Calu3 (cell line): ENCODE results near the gene MPC1. TPM values are rescaled to one million over a fixed set of nuclear protein-coding genes. Genes with fewer than 3 reads are reported as not detected.
"Not testable (repeated sequence)": the region's sequence is repeated elsewhere in the genome, so short reads cannot be mapped to it uniquely, and the experiment has no call there.

Source experiments
- BruUV-seq: library from RNA; stranded (reverse); fragments of 400-500 nt; replicated peaks from 2 replicates; lab custom pipeline; 2021; lab: Mats Ljungman, UMichigan
- CTCF ChIA-PET: fragments of 300-600 bp; sonication (Branson Sonifier 250); formaldehyde crosslinking; loops from one replicate; lab custom pipeline; 2022; ENCODE audit warnings: antibody characterized with exemption; lab: Charles Lee
- DNase-seq: peaks from one replicate; pipeline ENCODE4 v3.0.0; 2022
- H3K27ac Mint-ChIP-seq: one replicate; pipeline ENCODE4 v1.8.0; 2022; ENCODE audit warnings: mixed read lengths; ENCODE audit not compliant: unreplicated experiment
- H3K27me3 Mint-ChIP-seq: one replicate; pipeline ENCODE4 v1.8.0; 2022; ENCODE audit warnings: mixed read lengths; ENCODE audit not compliant: unreplicated experiment
- H3K36me3 Mint-ChIP-seq: one replicate; pipeline ENCODE4 v1.8.0; 2022; ENCODE audit warnings: mild to moderate bottlenecking, moderate library complexity, mixed read lengths; ENCODE audit not compliant: insufficient read depth, unreplicated experiment
- H3K4me1 Mint-ChIP-seq: one replicate; pipeline ENCODE4 v1.8.0; 2022; ENCODE audit warnings: mild to moderate bottlenecking, low read depth, mixed read lengths; ENCODE audit not compliant: unreplicated experiment
- H3K4me3 Mint-ChIP-seq: one replicate; pipeline ENCODE4 v1.8.0; 2022; ENCODE audit warnings: mild to moderate bottlenecking, low read depth, moderate library complexity, mixed read lengths; ENCODE audit not compliant: unreplicated experiment
- H3K9me3 Mint-ChIP-seq: one replicate; pipeline ENCODE4 v1.8.0; 2022; ENCODE audit warnings: low read depth, mixed read lengths; ENCODE audit not compliant: unreplicated experiment
- CTCF ChIP-seq: fragments of 200-600 bp; IDR thresholded peaks from one replicate; pipeline ENCODE4 v1.8.0; 2022; ENCODE audit warnings: antibody characterized with exemption; ENCODE audit not compliant: unreplicated experiment
- intact Hi-C: fragments of 100-400 bp; cut with micrococcal nuclease; formaldehyde crosslinking; loops from one replicate; pipeline ENCODE4 v1.10.0; 2022; ENCODE audit not compliant: unreplicated experiment
- total RNA-seq: library from RNA; stranded (reverse); gene quantifications from 2 replicates; pipeline ENCODE4 v1.2.3, GENCODE V29; 2022

The MPC1 gene
- total RNA-seq, 1 experiment from 2014 or later: 48.9 TPM

GRCh38 chr6:166389119-166389518, 6.4 kb upstream of the MPC1 start:
- no peak overlapping the region for H3K4me3 Mint-ChIP-seq
- H3K4me1 Mint-ChIP-seq: peaks cover 23% of the 10 kb centered on the region
- H3K9me3 Mint-ChIP-seq: no peaks in the 10 kb centered on the region
- no peak for TF ChIP-seq CTCF
- no peak overlapping the region for H3K27ac Mint-ChIP-seq
- DNase-seq: no peak
- no TSS peak for BruUV-seq
- CTCF ChIA-PET: no interaction called here
- intact Hi-C loops: loop anchor here (5.0 kb wide), 1 partner anchor 112 kb away; no protein-coding TSS in a partner anchor
- H3K27me3 Mint-ChIP-seq: peaks cover 11% of the 10 kb centered on the region
- H3K36me3 Mint-ChIP-seq: peaks cover 5% of the 10 kb centered on the region

DNA sequence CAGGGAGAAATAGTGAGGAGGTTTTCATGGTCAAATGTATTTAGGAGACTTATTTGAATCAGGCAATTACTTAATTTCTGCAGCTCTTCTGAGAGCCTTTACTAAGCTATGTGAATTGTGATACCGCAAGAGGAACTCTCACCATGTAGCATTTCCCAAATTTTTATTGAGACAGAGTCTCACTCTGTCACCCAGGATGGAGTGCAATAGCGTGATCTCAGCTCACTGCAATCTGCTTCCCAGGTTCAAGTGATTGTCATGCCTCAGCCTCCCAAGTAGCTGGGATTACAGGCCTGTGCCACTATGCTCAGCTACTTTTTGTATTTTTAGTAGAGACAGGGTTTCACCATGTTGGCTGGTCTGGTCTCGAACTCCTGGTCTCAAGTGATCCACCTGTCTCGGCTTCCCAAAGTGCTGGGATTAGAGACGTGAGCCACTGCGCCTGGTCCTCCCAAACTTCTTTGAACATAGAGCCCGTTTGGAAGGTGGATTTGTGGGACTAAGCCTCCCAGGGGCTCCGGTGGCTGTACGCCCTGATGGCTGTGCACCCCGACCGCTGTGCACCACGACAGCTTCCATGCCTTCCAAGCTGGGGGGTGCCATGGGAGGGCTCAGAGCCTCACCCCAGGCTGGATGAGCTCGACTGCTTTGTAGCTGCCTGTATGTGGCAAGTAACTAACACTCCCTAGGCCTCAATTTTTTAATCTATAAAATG, 5.7 kb upstream of the MPC1 start:
- intact Hi-C loops: loop anchor here (5.0 kb wide), 1 partner anchor 111 kb away; no protein-coding TSS in a partner anchor
- BruUV-seq: no TSS peak
- CTCF ChIA-PET: interaction anchor here (0.7 to 1.5 kb wide), 4 partner anchors 11 to 109 kb away, joined by 3 to 7 read pairs (median 4); no protein-coding TSS in a partner anchor
- no peak overlapping the region for H3K4me3 Mint-ChIP-seq
- H3K27ac Mint-ChIP-seq: no peak overlapping the region
- DNase-seq: no peak
- no peaks in the 10 kb centered on the region for H3K9me3 Mint-ChIP-seq
- peaks cover 11% of the 10 kb centered on the region for H3K36me3 Mint-ChIP-seq
- no peak for TF ChIP-seq CTCF
- H3K27me3 Mint-ChIP-seq: peaks cover 11% of the 10 kb centered on the region
- H3K4me1 Mint-ChIP-seq: peaks cover 23% of the 10 kb centered on the region

DNA sequence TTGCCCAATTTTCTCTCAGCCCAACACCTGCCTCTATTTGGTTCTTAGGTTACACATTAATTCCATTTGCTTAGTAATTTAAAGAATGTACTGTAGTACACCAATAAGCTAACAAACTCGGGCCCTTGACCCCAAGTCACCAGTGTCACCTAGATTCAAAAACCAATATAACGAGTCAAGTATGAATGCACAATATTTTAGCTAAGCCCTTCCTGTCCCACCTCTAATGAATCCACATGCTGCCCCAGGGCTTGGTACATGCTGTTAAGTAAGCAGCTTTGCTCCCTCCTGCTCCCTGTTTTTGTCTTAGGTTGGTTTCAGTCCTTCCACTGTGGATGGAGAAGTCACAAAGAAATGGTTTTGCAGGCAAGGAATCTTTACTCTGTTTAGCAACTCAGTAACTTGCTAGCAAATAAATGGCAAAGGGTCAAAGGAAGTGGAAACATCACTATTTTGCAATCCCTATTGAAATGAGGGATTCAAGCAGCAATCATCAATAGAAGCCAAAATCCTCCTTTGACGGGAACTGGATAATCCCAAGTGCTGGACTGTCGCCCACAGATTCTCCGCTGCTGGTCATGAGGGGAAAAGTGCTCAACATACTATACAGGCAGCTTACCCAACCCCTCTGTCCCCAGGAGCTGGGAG, 5.0 kb upstream of the MPC1 start:
- no peak for TF ChIP-seq CTCF
- no TSS peak for BruUV-seq
- Mint-ChIP-seq H3K4me1 (peaks cover 23% of the 10 kb centered on the region), H3K9me3 (no peaks in the 10 kb centered on the region), H3K27me3 (peaks cover 8% of the 10 kb centered on the region), H3K36me3 (peaks cover 18% of the 10 kb centered on the region), H3K4me3 (peak overlapping the region; percentile 2), H3K27ac (peak overlapping the region; percentile 61)
- CTCF ChIA-PET: interaction anchor here (0.6 to 1.5 kb wide), 5 partner anchors 11 to 108 kb away, joined by 3 to 7 read pairs (median 3); no protein-coding TSS in a partner anchor
- peak; percentile 22 for DNase-seq
- intact Hi-C loops: loop anchor here (5.0 kb wide), 1 partner anchor 110 kb away; no protein-coding TSS in a partner anchor

DNA sequence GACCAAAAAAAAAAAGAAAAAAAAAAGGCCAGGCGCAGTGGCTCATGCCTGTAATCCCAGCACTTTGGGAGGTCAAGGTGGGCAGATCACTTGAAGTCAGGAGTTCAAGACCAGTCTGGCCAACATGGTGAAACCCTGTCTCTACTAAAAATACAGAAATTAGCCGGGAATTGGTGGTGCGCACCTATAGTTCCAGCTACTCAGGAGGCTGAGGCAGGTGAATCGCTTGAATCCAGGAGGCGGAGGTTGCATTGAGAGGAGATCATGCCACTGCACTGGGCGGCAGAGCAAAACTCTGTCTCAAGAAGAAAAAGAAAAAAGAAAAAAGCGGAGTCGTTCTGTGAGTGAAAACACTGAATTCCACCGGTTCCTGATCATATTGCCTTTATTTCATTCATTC, 4.4 kb upstream of the MPC1 start:
- peak overlapping the region; percentile 2 for H3K4me3 Mint-ChIP-seq
- not testable (repeated sequence) for DNase-seq, BruUV-seq, H3K27me3 Mint-ChIP-seq, H3K9me3 Mint-ChIP-seq
- peaks cover 23% of the 10 kb centered on the region for H3K4me1 Mint-ChIP-seq
- H3K36me3 Mint-ChIP-seq: peaks cover 25% of the 10 kb centered on the region
- CTCF ChIA-PET: interaction anchor here (0.6 to 1.5 kb wide), 3 partner anchors 12 to 668 kb away, joined by 3 read pairs; no protein-coding TSS in a partner anchor
- peak overlapping the region; percentile 61 for H3K27ac Mint-ChIP-seq
- intact Hi-C loops: loop anchor here (5.0 kb wide), 1 partner anchor 110 kb away; no protein-coding TSS in a partner anchor
